ENCODE data around the gene MUC5AC.
"Not testable (repeated sequence)": the region's sequence is repeated elsewhere in the genome, so short reads cannot be mapped to it uniquely, and the experiment has no call there.

The MUC5AC gene

DNA sequence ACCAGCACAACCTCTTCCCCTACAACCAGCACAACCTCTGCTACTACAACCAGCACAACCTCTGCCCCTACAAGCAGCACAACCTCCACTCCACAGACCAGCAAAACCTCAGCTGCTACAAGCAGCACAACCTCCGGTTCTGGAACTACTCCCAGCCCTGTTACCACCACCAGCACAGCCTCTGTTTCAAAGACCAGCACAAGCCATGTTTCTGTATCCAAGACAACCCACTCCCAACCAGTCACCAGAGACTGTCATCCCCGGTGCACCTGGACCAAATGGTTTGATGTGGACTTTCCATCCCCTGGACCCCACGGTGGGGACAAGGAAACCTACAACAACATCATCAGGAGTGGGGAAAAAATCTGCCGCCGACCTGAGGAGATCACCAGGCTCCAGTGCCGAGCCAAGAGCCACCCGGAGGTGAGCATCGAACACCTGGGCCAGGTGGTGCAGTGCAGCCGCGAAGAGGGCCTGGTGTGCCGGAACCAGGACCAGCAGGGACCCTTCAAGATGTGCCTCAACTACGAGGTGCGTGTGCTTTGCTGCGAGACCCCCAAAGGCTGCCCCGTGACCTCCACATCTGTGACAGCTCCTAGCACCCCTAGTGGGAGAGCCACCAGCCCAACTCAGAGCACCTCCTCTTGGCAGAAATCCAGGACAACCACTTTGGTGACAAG is 30.8 kb downstream of the MUC5AC start:
- H3K27ac Mint-ChIP-seq; H3K4me3 Mint-ChIP-seq; H3K4me1 Mint-ChIP-seq (ENCODE audit: low read depth): not testable (repeated sequence)

GRCh38 chr11:1189816-1190215 is 32.1 kb downstream of the MUC5AC start:
- not testable (repeated sequence) for H3K9me3 Mint-ChIP-seq; H3K27ac Mint-ChIP-seq; H3K4me1 Mint-ChIP-seq (ENCODE audit: low read depth); H3K27me3 Mint-ChIP-seq; H3K36me3 Mint-ChIP-seq (ENCODE audit: low read depth); H3K4me3 Mint-ChIP-seq

More for the DNA sequence above, 30.8 kb downstream of the MUC5AC start:
- H3K9me3 Mint-ChIP-seq; H3K36me3 Mint-ChIP-seq (ENCODE audit: low read depth); H3K27me3 Mint-ChIP-seq: not testable (repeated sequence)

- H3K4me1 Mint-ChIP-seq (ENCODE audit: low read depth); H3K4me3 Mint-ChIP-seq; H3K9me3 Mint-ChIP-seq; H3K27me3 Mint-ChIP-seq; H3K36me3 Mint-ChIP-seq (ENCODE audit: low read depth); H3K27ac Mint-ChIP-seq: not testable (repeated sequence)
Measured at GRCh38 chr11:1191786-1192470, 34.2 kb downstream of the MUC5AC start.

DNA sequence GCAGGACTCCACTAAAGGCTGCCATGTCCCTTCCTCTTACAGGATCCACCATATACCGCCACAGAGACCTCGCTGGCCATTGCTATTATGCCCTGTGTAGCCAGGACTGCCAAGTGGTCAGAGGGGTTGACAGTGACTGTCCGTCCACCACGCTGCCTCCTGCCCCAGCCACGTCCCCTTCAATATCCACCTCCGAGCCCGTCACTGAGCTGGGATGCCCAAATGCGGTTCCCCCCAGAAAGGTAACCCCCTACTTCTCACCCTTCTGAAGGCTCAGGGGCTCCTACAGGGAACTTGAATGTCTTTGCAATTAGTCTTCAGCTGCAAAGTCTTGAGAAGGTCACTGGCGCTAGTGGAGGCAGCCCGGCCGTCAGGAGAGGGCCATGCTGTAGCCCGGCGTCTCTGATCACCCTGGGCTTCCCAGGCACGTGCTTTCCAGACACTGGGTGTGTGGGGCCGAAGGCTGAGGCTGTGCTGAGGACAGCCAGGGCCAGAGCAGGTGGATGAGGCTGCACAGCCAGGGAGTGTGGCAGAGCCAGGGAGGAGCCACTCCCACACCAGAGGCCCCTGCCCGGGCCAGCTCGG is 35.1 kb downstream of the MUC5AC start:
- Mint-ChIP-seq H3K36me3 (ENCODE audit: low read depth) (no peaks in the 10 kb centered on the region), H3K27ac (no peak overlapping the region), H3K27me3 (no peaks in the 10 kb centered on the region), H3K4me3 (no peak overlapping the region), H3K4me1 (ENCODE audit: low read depth) (no peaks in the 10 kb centered on the region), H3K9me3 (no peaks in the 10 kb centered on the region)

DNA sequence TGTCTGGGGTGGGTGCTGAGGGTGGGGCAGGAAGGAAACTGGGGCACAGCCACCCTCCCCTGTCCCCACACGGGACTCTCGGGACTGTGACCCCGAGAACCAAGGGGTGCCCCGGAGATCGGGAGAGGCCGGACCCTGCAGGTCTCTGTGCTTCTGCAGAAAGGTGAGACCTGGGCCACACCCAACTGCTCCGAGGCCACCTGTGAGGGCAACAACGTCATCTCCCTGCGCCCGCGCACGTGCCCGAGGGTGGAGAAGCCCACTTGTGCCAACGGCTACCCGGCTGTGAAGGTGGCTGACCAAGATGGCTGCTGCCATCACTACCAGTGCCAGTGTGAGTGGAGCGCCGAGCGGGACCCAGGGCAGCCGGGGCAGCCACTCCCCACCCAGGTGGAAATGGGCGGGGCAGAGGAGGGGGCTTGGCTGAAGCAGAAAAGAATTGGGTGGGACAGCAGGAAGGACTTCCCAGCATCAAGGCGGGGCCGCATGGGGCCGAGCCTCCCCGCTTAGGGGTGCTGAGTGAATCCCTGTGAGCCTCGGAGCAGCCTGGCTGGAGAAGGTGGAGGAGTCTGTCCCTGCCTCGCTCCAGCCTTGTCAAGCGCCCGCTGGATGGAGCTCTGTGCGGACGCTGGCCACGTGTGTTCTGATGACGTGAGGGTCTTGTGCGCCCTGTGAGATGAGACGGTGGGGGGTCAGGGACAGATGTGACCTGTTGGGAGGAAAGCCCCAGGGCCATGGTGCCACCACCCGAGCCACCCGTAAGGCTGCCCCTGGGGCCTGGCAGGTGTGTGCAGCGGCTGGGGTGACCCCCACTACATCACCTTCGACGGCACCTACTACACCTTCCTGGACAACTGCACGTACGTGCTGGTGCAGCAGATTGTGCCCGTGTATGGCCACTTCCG is 35.8 kb downstream of the MUC5AC start:
- Mint-ChIP-seq H3K4me3 (no peak overlapping the region), H3K27ac (no peak overlapping the region), H3K36me3 (ENCODE audit: low read depth) (no peaks in the 10 kb centered on the region), H3K9me3 (no peaks in the 10 kb centered on the region), H3K27me3 (no peaks in the 10 kb centered on the region), H3K4me1 (ENCODE audit: low read depth) (no peaks in the 10 kb centered on the region)

DNA sequence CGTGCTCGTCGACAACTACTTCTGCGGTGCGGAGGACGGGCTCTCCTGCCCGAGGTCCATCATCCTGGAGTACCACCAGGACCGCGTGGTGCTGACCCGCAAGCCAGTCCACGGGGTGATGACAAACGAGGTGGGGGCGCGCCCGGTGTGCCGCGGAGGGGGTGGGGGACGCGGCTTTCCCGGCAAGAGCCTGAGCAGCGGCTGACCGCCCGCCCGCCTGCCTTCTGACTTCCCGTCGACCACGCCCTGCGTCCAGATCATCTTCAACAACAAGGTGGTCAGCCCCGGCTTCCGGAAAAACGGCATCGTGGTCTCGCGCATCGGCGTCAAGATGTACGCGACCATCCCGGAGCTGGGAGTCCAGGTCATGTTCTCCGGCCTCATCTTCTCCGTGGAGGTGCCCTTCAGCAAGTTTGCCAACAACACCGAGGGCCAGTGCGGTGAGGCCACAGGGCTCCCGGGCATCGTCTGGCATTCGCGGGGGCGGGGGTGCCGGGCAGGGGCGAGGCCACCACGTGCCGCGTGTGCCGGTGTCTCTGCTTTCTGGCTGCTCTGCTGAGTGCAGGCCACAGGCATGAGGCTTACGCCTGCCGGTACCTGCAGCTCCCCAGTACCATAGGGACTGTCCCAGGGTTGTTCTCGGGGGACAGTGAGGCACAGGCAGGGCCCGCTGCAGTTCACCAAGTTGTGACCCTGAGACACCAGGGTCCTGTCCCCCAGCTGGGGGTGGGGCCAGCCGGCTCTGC is 36.7 kb downstream of the MUC5AC start:
- Mint-ChIP-seq H3K27ac (no peak overlapping the region), H3K36me3 (ENCODE audit: low read depth) (no peaks in the 10 kb centered on the region), H3K4me1 (ENCODE audit: low read depth) (no peaks in the 10 kb centered on the region), H3K27me3 (no peaks in the 10 kb centered on the region), H3K9me3 (no peaks in the 10 kb centered on the region), H3K4me3 (no peak overlapping the region)

GRCh38 chr11:1194977-1195681 is 37.4 kb downstream of the MUC5AC start:
- Mint-ChIP-seq H3K4me1 (ENCODE audit: low read depth) (no peaks in the 10 kb centered on the region), H3K27me3 (no peaks in the 10 kb centered on the region), H3K27ac (no peak overlapping the region), H3K9me3 (no peaks in the 10 kb centered on the region), H3K36me3 (ENCODE audit: low read depth) (no peaks in the 10 kb centered on the region), H3K4me3 (no peak overlapping the region)

DNA sequence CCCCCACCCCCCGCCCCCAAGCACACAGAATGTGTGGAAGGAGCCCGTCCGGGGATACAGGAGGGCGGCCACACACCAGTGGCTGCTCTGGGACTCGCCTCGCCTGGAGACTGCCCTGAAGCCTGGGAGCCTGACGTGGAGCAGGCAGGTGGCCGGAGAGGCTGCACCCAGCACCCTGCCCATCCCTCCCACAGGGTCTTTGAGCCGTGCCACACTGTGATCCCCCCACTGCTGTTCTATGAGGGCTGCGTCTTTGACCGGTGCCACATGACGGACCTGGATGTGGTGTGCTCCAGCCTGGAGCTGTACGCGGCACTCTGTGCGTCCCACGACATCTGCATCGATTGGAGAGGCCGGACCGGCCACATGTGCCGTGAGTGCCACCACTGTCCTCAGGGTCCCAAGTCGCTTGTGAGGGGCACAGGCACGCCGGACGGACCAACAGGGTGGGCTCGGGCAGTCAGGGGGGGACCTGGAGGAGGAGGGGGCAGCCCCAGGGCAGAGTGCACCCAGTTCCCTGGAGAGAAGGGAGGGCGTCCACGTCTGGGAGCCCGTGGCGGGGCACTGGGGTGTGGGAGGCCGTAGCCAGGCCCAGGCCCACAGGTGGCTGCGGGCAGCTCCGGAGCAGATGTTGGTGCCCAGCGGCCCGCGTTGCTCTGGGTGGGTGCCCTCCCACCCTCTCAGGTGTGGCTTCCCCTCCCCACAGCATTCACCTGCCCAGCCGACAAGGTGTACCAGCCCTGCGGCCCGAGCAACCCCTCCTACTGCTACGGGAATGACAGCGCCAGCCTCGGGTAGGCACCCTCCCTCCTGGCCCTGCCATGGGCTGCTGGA is 38.1 kb downstream of the MUC5AC start:
- Mint-ChIP-seq H3K36me3 (ENCODE audit: low read depth) (no peaks in the 10 kb centered on the region), H3K9me3 (no peaks in the 10 kb centered on the region), H3K4me3 (no peak overlapping the region)

DNA sequence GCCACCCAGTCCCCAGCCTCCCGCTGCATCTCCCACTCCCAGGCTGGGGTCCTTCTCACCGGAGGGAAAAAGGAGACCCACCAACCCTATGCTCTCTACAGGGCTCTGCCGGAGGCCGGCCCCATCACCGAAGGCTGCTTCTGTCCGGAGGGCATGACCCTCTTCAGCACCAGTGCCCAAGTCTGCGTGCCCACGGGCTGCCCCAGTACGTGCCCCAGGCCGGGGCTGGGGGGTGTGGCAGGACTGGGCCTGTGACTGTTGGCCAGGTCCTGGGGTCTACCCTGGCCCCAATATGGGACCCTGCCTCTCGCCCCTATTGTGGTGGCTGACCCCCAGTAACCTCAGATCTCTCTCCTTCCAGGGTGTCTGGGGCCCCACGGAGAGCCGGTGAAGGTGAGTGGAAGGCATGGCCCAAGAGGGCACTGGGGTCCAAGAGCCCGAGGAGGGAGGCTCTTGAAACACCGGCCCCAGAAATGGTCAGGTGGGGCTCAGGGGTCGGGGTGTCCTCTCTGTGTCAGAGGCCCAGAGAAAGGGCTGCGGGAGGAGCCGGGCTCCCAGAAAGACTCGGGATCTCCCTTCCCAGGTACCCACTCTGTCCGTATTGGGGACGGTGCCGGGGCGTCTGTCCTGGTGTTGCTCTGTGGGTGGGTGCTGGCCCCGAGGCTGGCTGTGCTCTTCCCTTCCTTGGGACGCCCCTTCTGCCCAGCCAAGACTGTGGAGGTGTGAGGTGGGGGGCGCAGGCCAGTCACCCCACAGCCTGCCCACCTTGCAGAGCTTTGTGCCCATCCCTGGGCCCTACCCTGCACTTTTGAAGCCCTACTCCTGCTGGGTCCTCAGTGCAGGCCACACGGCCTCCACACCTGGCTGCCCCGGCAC is 39.0 kb downstream of the MUC5AC start:
- Mint-ChIP-seq H3K27me3 (no peaks in the 10 kb centered on the region), H3K9me3 (no peaks in the 10 kb centered on the region), H3K4me3 (no peak overlapping the region), H3K27ac (no peak overlapping the region), H3K4me1 (ENCODE audit: low read depth) (no peaks in the 10 kb centered on the region), H3K36me3 (ENCODE audit: low read depth) (no peaks in the 10 kb centered on the region)

More for the DNA sequence above, 38.1 kb downstream of the MUC5AC start:
- no peaks in the 10 kb centered on the region for H3K27me3 Mint-ChIP-seq
- H3K27ac Mint-ChIP-seq, result no peak overlapping the region
- H3K4me1 Mint-ChIP-seq (ENCODE audit: low read depth), result no peaks in the 10 kb centered on the region

GRCh38 chr11:1197431-1197885 is 39.7 kb downstream of the MUC5AC start:
- Mint-ChIP-seq H3K4me3 (no peak overlapping the region), H3K27ac (no peak overlapping the region), H3K9me3 (no peaks in the 10 kb centered on the region), H3K36me3 (ENCODE audit: low read depth) (no peaks in the 10 kb centered on the region), H3K27me3 (no peaks in the 10 kb centered on the region), H3K4me1 (ENCODE audit: low read depth) (no peaks in the 10 kb centered on the region)

DNA sequence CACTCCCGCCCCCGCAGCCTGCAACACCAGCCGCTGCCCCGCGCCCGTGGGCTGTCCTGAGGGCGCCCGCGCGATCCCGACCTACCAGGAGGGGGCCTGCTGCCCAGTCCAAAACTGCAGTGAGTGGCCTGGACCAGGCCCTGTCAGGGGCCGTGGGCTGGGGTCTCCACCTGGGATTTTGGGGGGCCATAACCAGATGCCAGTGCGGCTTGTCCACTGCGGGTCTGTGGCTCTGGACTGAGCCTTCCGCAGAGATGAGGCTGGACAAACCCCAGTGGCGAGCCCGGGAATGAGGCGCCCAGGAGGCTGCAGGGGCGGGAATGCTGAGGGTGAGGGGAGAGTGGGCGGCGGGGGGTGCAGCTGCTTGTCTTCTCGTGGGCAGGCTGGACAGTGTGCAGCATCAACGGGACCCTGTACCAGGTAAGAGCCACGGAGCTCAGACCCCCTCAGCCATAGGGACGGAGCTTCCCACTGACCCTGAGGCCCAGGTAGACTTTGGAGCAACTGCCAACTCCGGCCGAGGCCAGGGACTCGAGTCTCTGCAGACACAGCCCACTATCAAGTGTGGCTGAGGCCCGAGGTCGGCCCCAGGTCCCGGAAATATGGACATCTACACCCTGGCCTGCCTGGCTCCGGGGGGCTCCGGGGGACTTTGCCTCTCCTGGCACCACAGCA is 40.3 kb downstream of the MUC5AC start:
- Mint-ChIP-seq H3K27ac (no peak overlapping the region), H3K9me3 (no peaks in the 10 kb centered on the region), H3K4me1 (ENCODE audit: low read depth) (no peaks in the 10 kb centered on the region), H3K36me3 (ENCODE audit: low read depth) (no peaks in the 10 kb centered on the region), H3K27me3 (no peaks in the 10 kb centered on the region), H3K4me3 (no peak overlapping the region)

DNA sequence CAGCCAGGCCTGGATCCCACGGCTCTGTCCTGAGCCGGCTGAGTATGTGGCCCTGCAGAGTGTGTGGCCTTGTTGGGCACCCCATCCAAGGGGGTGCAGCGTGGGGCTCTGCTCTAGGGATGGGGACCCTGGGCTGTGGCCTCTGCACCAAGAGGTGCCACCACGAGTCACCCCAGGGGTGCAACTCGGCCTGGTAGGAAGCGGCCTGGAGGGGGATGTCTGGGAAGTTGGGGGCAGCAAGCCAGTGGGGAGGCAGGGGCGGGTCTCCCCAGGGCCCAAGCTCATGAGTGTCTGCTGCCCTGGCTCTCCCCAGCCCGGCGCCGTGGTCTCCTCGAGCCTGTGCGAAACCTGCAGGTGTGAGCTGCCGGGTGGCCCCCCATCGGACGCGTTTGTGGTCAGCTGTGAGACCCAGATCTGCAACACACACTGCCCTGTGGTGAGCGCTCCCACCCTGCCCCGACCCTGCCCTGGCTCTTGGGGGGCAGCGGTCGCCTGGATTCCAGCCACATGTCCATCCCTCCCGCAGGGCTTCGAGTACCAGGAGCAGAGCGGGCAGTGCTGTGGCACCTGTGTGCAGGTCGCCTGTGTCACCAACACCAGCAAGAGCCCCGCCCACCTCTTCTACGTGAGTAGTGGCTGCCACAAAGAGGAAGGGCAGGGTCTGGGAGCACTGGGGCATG is 40.9 kb downstream of the MUC5AC start:
- no peaks in the 10 kb centered on the region for H3K9me3 Mint-ChIP-seq
- no peaks in the 10 kb centered on the region for H3K36me3 Mint-ChIP-seq (ENCODE audit: low read depth)
- H3K4me1 Mint-ChIP-seq (ENCODE audit: low read depth), result no peaks in the 10 kb centered on the region
- H3K27ac Mint-ChIP-seq, result no peak overlapping the region
- no peaks in the 10 kb centered on the region for H3K27me3 Mint-ChIP-seq
- no peak overlapping the region for H3K4me3 Mint-ChIP-seq
